NT2/D1 (cell line): ENCODE results near the gene LCE5A.
"Not testable (repeated sequence)": the region's sequence is repeated elsewhere in the genome, so short reads cannot be mapped to it uniquely, and the experiment has no call there.

ENCODE experiments used
- DNase-seq: peaks from one replicate; pipeline ENCODE4 v3.0.0-alpha.2; 2011; ENCODE audit warnings: low read depth, low spot score
- H3K27me3 ChIP-seq: 2 replicates; pipeline ENCODE4 v1.6.0; 2011; ENCODE audit warnings: mild to moderate bottlenecking; ENCODE audit not compliant: insufficient read length, insufficient read depth
- H3K36me3 ChIP-seq: 2 replicates; pipeline ENCODE4 v1.6.1; 2011; ENCODE audit warnings: mild to moderate bottlenecking, low read length, mixed read lengths; ENCODE audit not compliant: insufficient read depth, insufficient read length
- H3K4me1 ChIP-seq: 2 replicates; pipeline ENCODE4 v1.5.1; 2011; ENCODE audit not compliant: insufficient read depth, insufficient read length
- H3K4me3 ChIP-seq: 2 replicates; pipeline ENCODE4 v1.5.1; 2011; ENCODE audit warnings: low read depth; ENCODE audit not compliant: insufficient read length
- H3K9ac ChIP-seq: 2 replicates; pipeline ENCODE4 v1.6.0; 2011; ENCODE audit warnings: low read depth; ENCODE audit not compliant: insufficient read length
- H3K9me3 ChIP-seq: 2 replicates; pipeline ENCODE4 v1.5.1; 2011; ENCODE audit warnings: mild to moderate bottlenecking, low read length; ENCODE audit not compliant: insufficient read depth
- SUZ12 ChIP-seq: IDR thresholded peaks from 2 replicates; pipeline ENCODE4 v1.6.1; 2011; ENCODE audit not compliant: insufficient read length, insufficient read depth; ENCODE audit errors: extremely low read depth
- YY1 ChIP-seq: IDR thresholded peaks from 2 replicates; pipeline ENCODE4 v1.6.1; 2011; ENCODE audit not compliant: insufficient read length, insufficient read depth
- ZNF274 ChIP-seq: IDR thresholded peaks from 2 replicates; pipeline ENCODE4 v1.6.1; 2011; ENCODE audit warnings: mild to moderate bottlenecking, low read depth, low read length

The LCE5A gene

DNA sequence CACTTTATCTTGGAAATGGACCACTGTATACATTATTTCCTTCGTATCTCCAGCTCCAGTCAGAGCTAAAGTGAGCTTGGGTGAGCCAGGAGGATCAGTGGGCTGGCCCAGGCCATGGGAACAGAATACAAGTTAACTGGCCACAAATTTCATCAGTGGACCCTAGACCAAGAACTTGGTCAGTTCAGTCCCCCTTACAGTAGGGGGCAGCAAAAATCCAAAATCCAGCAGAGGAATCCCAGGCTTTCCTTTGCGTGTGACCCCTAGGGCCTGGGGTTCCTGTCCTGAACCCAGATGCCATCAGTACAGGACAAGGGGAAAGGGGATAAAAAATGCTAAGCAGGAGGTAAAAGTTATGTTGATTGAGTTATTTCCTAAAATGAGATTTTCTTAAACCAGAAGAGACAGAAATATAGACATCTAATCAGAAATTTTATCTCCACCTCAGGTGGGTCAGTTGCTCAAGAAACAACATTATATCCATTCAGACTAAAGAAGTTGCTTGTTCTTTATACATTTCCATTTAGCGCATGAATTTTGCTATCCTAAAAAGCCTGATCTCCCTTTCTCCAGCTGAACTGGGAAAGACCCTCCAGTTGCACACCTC is 24.1 kb upstream of the LCE5A start:
- no peaks in the 10 kb centered on the region for H3K9me3 ChIP-seq
- no peak overlapping the region for H3K9ac ChIP-seq
- no peaks in the 10 kb centered on the region for H3K4me1 ChIP-seq
- DNase-seq, result peak; percentile 27
- no peaks in the 10 kb centered on the region for H3K27me3 ChIP-seq
- no peak overlapping the region for H3K4me3 ChIP-seq
- no peaks in the 10 kb centered on the region for H3K36me3 ChIP-seq
- TF ChIP-seq ZNF274 (no peak), SUZ12 (no peak), YY1 (no peak)

GRCh38 chr1:152487871-152488270 is 22.7 kb upstream of the LCE5A start:
- TF ChIP-seq YY1 (no peak), ZNF274 (no peak), SUZ12 (no peak)
- H3K4me1 ChIP-seq, result no peaks in the 10 kb centered on the region
- no peaks in the 10 kb centered on the region for H3K9me3 ChIP-seq
- no peaks in the 10 kb centered on the region for H3K36me3 ChIP-seq
- no peak overlapping the region for H3K9ac ChIP-seq
- H3K4me3 ChIP-seq, result no peak overlapping the region
- no peak for DNase-seq
- no peaks in the 10 kb centered on the region for H3K27me3 ChIP-seq

DNA sequence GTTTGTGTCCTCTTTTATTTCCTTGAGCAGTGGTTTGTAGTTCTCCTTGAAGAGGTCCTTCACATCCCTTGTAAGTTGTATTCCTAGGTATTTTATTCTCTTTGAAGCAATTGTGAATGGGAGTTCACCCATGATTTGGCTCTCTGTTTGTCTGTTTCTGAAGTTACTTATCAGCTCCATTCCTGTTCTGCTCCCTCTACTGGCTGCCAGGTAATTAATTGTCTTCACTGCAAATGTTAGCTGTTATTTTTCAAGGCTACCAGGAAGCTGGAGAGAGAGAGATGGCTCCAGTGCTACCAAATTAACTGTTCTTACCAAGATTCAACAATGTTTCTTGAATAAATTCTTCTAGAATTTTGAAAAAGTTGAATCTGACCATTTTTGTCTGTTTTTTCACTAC is 19.1 kb upstream of the LCE5A start:
- not testable (repeated sequence) for H3K4me1 ChIP-seq, DNase-seq, H3K9me3 ChIP-seq, H3K27me3 ChIP-seq, H3K36me3 ChIP-seq, H3K9ac ChIP-seq, H3K4me3 ChIP-seq

DNA sequence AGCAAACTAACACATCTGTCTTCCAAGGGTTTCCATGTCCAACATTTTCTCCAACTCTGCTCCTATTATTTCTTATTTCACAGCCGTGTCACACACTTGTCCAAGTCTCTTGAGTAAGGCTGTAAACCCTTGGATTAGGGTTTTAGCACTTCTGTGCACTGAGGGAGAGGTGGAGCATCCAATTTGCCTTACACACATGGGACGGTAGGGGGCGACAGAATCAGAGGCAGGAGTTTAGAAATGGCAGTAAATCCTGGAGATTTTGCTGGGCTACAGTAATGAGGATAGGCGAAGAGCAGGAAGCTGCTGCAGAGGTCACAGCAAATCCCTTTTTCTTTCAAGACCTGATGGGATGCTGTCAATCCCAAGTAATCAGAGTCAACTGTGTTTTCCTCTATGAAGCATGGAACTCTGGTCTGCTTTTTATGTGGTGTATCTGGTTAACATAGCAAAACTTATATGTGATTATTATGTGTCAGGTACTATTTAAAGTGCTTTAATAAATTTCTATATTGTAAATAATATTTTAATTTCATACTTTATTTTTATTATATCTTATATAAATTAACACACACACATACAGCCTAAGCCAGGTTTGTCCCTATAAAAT is 15.4 kb upstream of the LCE5A start:
- DNase-seq, result peak; percentile 51
- Histone ChIP-seq H3K36me3 (no peaks in the 10 kb centered on the region), H3K4me1 (no peaks in the 10 kb centered on the region), H3K4me3 (no peak overlapping the region), H3K9me3 (no peaks in the 10 kb centered on the region), H3K27me3 (no peaks in the 10 kb centered on the region), H3K9ac (no peak overlapping the region)
- TF ChIP-seq ZNF274 (no peak), SUZ12 (no peak), YY1 (no peak)

DNA sequence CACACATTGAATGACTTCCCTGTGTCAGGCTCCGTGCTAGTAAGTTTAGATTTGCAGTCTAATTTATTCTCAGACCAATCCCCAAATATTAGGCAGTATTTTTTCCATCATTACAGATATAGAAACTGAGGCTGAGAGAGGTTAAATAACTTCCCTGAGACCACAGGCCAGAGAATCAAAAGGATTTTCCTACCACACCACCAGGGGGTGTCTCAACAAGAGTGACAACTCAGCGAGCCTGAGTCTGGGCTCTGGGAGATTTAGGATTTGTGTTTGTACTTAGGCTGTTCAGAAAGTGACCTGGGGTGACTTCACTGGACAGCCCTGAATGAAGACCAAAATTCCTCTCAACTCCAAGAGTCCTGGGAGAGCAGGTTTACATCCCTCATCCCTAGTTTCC is 13.3 kb upstream of the LCE5A start:
- Histone ChIP-seq H3K4me1 (no peaks in the 10 kb centered on the region), H3K4me3 (no peak overlapping the region), H3K9me3 (no peaks in the 10 kb centered on the region), H3K9ac (no peak overlapping the region), H3K36me3 (no peaks in the 10 kb centered on the region), H3K27me3 (no peaks in the 10 kb centered on the region)
- DNase-seq, result peak; percentile 30
- no peak for TF ChIP-seq YY1
- TF ChIP-seq ZNF274, result no peak
- no peak for TF ChIP-seq SUZ12

- H3K27me3 ChIP-seq, result no peaks in the 10 kb centered on the region
- H3K4me3 ChIP-seq, result no peak overlapping the region
- no peaks in the 10 kb centered on the region for H3K4me1 ChIP-seq
- DNase-seq, result no peak
- TF ChIP-seq SUZ12 (no peak), YY1 (no peak), ZNF274 (no peak)
- H3K9me3 ChIP-seq, result no peaks in the 10 kb centered on the region
- H3K36me3 ChIP-seq, result no peaks in the 10 kb centered on the region
- no peak overlapping the region for H3K9ac ChIP-seq
Measured at GRCh38 chr1:152501704-152502103, 8.9 kb upstream of the LCE5A start.

- Histone ChIP-seq H3K4me1 (no peaks in the 10 kb centered on the region), H3K9ac (no peak overlapping the region), H3K27me3 (no peaks in the 10 kb centered on the region), H3K36me3 (no peaks in the 10 kb centered on the region), H3K9me3 (no peaks in the 10 kb centered on the region), H3K4me3 (no peak overlapping the region)
- TF ChIP-seq SUZ12 (no peak), YY1 (no peak), ZNF274 (no peak)
- DNase-seq, result no peak
Measured at GRCh38 chr1:152502496-152503180, 8.0 kb upstream of the LCE5A start.
